ENCODE measurements around the gene SPOPL. TPM values are rescaled to one million over a fixed set of nuclear protein-coding genes. Genes with fewer than 3 reads are reported as not detected.

Gene SPOPL
- total RNA-seq, 1 experiment from 2014 or later: 13.6 TPM

GRCh38 chr2:138521821-138522220 is 20.3 kb downstream of the SPOPL start:
- no peaks in the 10 kb centered on the region for H3K27me3 Mint-ChIP-seq (ENCODE audit: low read depth)
- no peak overlapping the region for H4K8ac ChIP-seq (replicated peaks; ENCODE audit: insufficient read length, low read depth, low read length)
- H3K9me3 Mint-ChIP-seq: peaks cover 15 to 21% of the 10 kb centered on the region in 2 experiments
- no peak overlapping the region for H3K14ac ChIP-seq (ENCODE audit: insufficient read depth, low read length)
- no peak overlapping the region for H2BK20ac ChIP-seq (ENCODE audit: low read depth, low read length, poor library complexity, severe bottlenecking)
- H3K9me3 ChIP-seq (ENCODE audit: control insufficient read depth, low read depth, low read length): no peaks in the 10 kb centered on the region
- H2BK15ac ChIP-seq (ENCODE audit: low read depth, low read length): no peak overlapping the region
- no peak for TF ChIP-seq CTCF (conservative IDR thresholded peaks at IDR 0.05)
- H3K4me1 Mint-ChIP-seq: peaks cover 16 to 20% of the 10 kb centered on the region in 2 experiments
- peak overlapping the region in 2 of 3 experiments; percentile 19 to 53; a peak in 3 of 7 replicates for H3K27ac Mint-ChIP-seq
- no peak overlapping the region for H3K23ac ChIP-seq (ENCODE audit: insufficient read length, low read depth, low read length)
- no peak overlapping the region for H3K4me2 ChIP-seq (ENCODE audit: insufficient read depth, insufficient read length, low read length)
- H4K5ac ChIP-seq (ENCODE audit: insufficient read length, low read depth, low read length): no peak overlapping the region
- no peaks in the 10 kb centered on the region for H3K27me3 ChIP-seq (ENCODE audit: insufficient read depth, low read length)
- no peak overlapping the region for H2AK5ac ChIP-seq (ENCODE audit: insufficient read length, low read length)
- H2BK5ac ChIP-seq (ENCODE audit: insufficient read length, low read length): no peak overlapping the region
- H2AFZ ChIP-seq (ENCODE audit: low read length): no peak overlapping the region
- H3K56ac ChIP-seq (ENCODE audit: insufficient read length, low read depth, low read length): no peak overlapping the region
- WGBS (ENCODE audit: extremely low coverage, insufficient read length, low lambda C conversion rate): no CpG with 5 or more reads among the region's 5 CpGs
- peaks cover 2% of the 10 kb centered on the region; the same call in 1 of the 2 replicates for H3K4me1 ChIP-seq (ENCODE audit: insufficient read depth, low read length)
- peaks cover 4% of the 10 kb centered on the region; the same call in 1 of the 2 replicates for H3K79me2 ChIP-seq (ENCODE audit: insufficient read depth, low read length)
- H3K9ac ChIP-seq (ENCODE audit: extremely low read depth, insufficient read length, low read length): no peak overlapping the region
- no peak for DNase-seq
- no peak overlapping the region for H3K4ac ChIP-seq (ENCODE audit: low read depth, low read length)
- H3K79me1 ChIP-seq (ENCODE audit: insufficient read depth, low read depth, low read length, poor library complexity, severe bottlenecking): peaks cover 5% of the 10 kb centered on the region
- H3K36me3 Mint-ChIP-seq (ENCODE audit: insufficient read depth in 1 of 3, low read depth in 3 of 3): peaks cover 22 to 27% (median 26%) of the 10 kb centered on the region in 3 experiments
- no peak overlapping the region for H3T11ph ChIP-seq (ENCODE audit: low read length)
- H3K4me3 Mint-ChIP-seq: no peak overlapping the region
- no peak overlapping the region for H3K27ac ChIP-seq (ENCODE audit: insufficient read length, low read depth, low read length)
- no peak overlapping the region for H4K91ac ChIP-seq (ENCODE audit: insufficient read length, low read depth, low read length)
- no peak overlapping the region for H2BK12ac ChIP-seq (ENCODE audit: insufficient read length, low read depth, low read length)
- H3K23me2 ChIP-seq (ENCODE audit: insufficient read length, low read depth, low read length, poor library complexity, severe bottlenecking): no peaks in the 10 kb centered on the region
- no peak overlapping the region for H3K18ac ChIP-seq (ENCODE audit: insufficient read length, low read depth, low read length)
- no peak overlapping the region for H2BK120ac ChIP-seq (ENCODE audit: low read depth, low read length, poor library complexity, severe bottlenecking)
- no peaks in the 10 kb centered on the region for H4K20me1 ChIP-seq (ENCODE audit: control insufficient read depth, insufficient read depth, insufficient read length)
